Measurements from ENCODE around the gene FAM20C. TPM values are rescaled to one million over a fixed set of nuclear protein-coding genes. Genes with fewer than 3 reads are reported as not detected.

The FAM20C gene
- total and polyA plus RNA-seq, 7 experiments from 2014 or later = 0.22 to 27.0 (median 4.6) TPM; not detected in 2

DNA sequence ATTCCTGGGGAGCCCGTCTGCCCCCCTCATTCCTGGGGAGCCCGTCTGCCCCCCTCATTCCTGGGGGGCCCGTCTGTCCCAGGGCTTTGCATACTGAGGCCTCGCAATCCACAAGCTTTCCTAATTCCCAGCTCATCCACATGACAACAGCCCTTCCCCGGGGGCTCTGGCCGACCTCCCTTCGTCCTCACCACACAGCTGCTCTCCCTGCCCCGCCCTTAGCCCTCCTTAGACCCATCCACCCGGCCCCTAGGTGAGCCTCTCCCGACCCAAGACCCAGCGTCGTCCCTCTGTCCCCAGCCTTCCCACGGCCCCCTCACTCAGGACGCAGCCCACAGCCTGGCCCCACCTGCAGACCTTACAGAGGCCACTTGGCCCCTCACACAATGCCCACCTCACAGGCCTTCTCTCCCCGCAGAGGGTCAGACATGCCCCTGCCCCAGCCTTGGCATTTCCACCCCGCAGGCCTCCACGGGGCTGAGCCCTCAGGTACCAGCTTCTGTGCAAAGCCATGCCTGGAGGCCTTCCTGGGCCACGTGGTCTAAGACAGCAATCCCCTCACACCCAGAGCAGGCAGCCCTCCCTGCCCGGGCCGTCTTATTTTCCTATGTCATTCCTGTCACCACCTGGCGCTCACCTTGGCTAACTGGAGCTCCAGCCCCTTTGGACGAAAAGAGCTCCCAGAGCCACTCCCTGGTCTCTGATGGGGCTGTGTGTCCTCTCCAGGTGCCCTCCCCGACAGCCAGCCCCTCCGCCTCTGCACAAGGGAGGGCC lies 3.5 kb upstream of the FAM20C start:
- Mint-ChIP-seq H3K9me3 (no peaks in the 10 kb centered on the region), H3K4me3 (no peak overlapping the region), H3K4me1 (peaks cover 0 to 6% (median 4%) of the 10 kb centered on the region in 7 donors), H3K27me3 (peaks cover 17 to 28% (median 22%) of the 10 kb centered on the region in 5 donors), H3K36me3 (no peaks in the 10 kb centered on the region), H3K27ac (no peak overlapping the region)
- ChIA-PET POLR2A (no interaction called here), CTCF (no interaction called here)
- Histone ChIP-seq H3K4me3 (ENCODE audit: low read length) (no peak overlapping the region), H3K36me3 (ENCODE audit: control insufficient read depth in 2 of 3, insufficient read depth in 3 of 3, low read length in 3 of 3) (no peaks in the 10 kb centered on the region), H3K27ac (ENCODE audit: low read depth, low read length) (no peak overlapping the region), H3K27me3 (ENCODE audit: control insufficient read depth in 2 of 2, insufficient read depth in 2 of 2, low read length in 2 of 2) (peaks cover 0 to 5% of the 10 kb centered on the region in 2 donors), H3K4me1 (ENCODE audit: control insufficient read depth in 2 of 2, insufficient read depth in 2 of 2, low read length in 2 of 2) (no peaks in the 10 kb centered on the region), H3K9me3 (ENCODE audit: control insufficient read depth in 2 of 3, low read length in 3 of 3) (no peaks in the 10 kb centered on the region)
- intact Hi-C loops (cut with micrococcal nuclease) = no loop called here
- ATAC-seq = no peak
- DNase-seq = no peak

DNA sequence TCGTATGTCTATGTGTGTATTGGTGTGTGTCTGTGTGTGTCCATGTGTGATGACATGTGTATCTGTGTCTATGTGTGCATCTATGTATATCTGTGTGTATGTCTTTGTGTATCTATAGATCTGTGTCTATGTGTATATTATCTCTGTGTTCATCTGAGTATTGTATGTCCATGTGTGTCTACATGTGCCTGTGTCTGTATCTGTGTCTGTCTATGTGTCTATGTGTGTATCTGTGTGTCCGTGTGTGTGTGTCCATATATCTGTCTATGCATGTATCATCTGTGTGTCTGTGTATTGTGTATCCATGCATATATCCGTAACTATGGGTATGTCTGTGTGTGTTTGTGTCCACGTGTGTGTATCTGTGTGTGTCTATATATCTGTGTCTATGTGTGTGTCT lies 2.7 kb upstream of the FAM20C start:
- Mint-ChIP-seq H3K27me3 (peaks cover 20 to 33% (median 29%) of the 10 kb centered on the region in 5 donors), H3K4me1 (peaks cover 0 to 6% (median 4%) of the 10 kb centered on the region in 7 donors), H3K27ac (no peak overlapping the region), H3K4me3 (peak overlapping the region in 6 of 10 donors; percentile 1 to 40 (median 24)), H3K36me3 (no peaks in the 10 kb centered on the region), H3K9me3 (no peaks in the 10 kb centered on the region)
- Histone ChIP-seq H3K9me3 (ENCODE audit: control insufficient read depth in 2 of 3, low read length in 3 of 3) (no peaks in the 10 kb centered on the region), H3K4me3 (ENCODE audit: low read length) (no peak overlapping the region), H3K36me3 (ENCODE audit: control insufficient read depth in 2 of 3, insufficient read depth in 3 of 3, low read length in 3 of 3) (no peaks in the 10 kb centered on the region), H3K27ac (ENCODE audit: low read depth, low read length) (no peak overlapping the region), H3K4me1 (ENCODE audit: control insufficient read depth in 2 of 2, insufficient read depth in 2 of 2, low read length in 2 of 2) (no peaks in the 10 kb centered on the region), H3K27me3 (ENCODE audit: control insufficient read depth in 2 of 2, insufficient read depth in 2 of 2, low read length in 2 of 2) (peaks cover 0 to 5% of the 10 kb centered on the region in 2 donors)
- CTCF ChIA-PET = no interaction called here
- no peak for ATAC-seq
- POLR2A ChIA-PET = no interaction called here
- intact Hi-C loops (cut with micrococcal nuclease) = no loop called here
- no peak for DNase-seq

DNA sequence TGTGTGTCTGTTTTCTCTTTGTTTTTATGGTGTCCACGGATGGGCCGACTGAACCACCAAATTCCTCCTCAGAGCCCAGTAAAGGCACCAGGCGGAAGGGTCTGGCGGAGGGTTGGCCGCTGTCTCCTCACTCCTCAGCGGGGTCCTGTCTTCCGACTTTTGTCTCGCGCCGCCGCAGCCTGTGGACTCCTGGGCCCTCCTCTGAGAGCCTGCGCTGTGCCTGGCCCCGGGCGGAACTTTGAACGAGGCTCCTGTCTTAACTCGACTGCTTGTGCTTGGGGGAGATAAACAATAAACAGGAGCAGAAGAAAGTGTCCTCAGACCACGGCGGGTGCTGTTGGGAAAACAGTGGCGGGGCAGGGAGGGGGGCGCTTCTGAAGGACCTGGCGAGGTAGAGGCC lies 2.2 kb upstream of the FAM20C start:
- no peaks in the 10 kb centered on the region for H3K36me3 Mint-ChIP-seq
- H3K4me3 Mint-ChIP-seq = peak overlapping the region in 6 of 10 donors; percentile 2 to 84 (median 32)
- Histone ChIP-seq H3K27me3 (ENCODE audit: control insufficient read depth in 2 of 2, insufficient read depth in 2 of 2, low read length in 2 of 2) (peaks cover 0 to 5% of the 10 kb centered on the region in 2 donors), H3K4me1 (ENCODE audit: control insufficient read depth in 2 of 2, insufficient read depth in 2 of 2, low read length in 2 of 2) (no peaks in the 10 kb centered on the region), H3K4me3 (ENCODE audit: low read length) (no peak overlapping the region), H3K36me3 (ENCODE audit: control insufficient read depth in 2 of 3, insufficient read depth in 3 of 3, low read length in 3 of 3) (no peaks in the 10 kb centered on the region), H3K27ac (ENCODE audit: low read depth, low read length) (no peak overlapping the region), H3K9me3 (ENCODE audit: control insufficient read depth in 2 of 3, low read length in 3 of 3) (no peaks in the 10 kb centered on the region)
- DNase-seq (no peak), ATAC-seq (no peak)
- peaks cover 22 to 37% (median 30%) of the 10 kb centered on the region in 5 donors for H3K27me3 Mint-ChIP-seq
- intact Hi-C loops (cut with micrococcal nuclease) = no loop called here
- H3K27ac Mint-ChIP-seq = no peak overlapping the region
- peaks cover 0 to 6% (median 4%) of the 10 kb centered on the region in 7 donors for H3K4me1 Mint-ChIP-seq
- H3K9me3 Mint-ChIP-seq = no peaks in the 10 kb centered on the region
- ChIA-PET POLR2A (no interaction called here), CTCF (no interaction called here)

GRCh38 chr7:191105-191980 lies 1.0 kb upstream of the FAM20C start:
- peaks cover 0 to 6% (median 4%) of the 10 kb centered on the region in 7 donors for H3K4me1 Mint-ChIP-seq
- H3K36me3 Mint-ChIP-seq = peaks cover 0 to 3% (median 0%) of the 10 kb centered on the region in 5 donors
- H3K9me3 Mint-ChIP-seq = no peaks in the 10 kb centered on the region
- Histone ChIP-seq H3K27me3 (ENCODE audit: control insufficient read depth in 2 of 2, insufficient read depth in 2 of 2, low read length in 2 of 2) (peaks cover 0 to 5% of the 10 kb centered on the region in 2 donors), H3K4me1 (ENCODE audit: control insufficient read depth in 2 of 2, insufficient read depth in 2 of 2, low read length in 2 of 2) (no peaks in the 10 kb centered on the region), H3K4me3 (ENCODE audit: low read length) (no peak overlapping the region), H3K27ac (ENCODE audit: low read depth, low read length) (no peak overlapping the region), H3K9me3 (ENCODE audit: control insufficient read depth in 2 of 3, low read length in 3 of 3) (no peaks in the 10 kb centered on the region), H3K36me3 (ENCODE audit: control insufficient read depth in 2 of 3, insufficient read depth in 3 of 3, low read length in 3 of 3) (no peaks in the 10 kb centered on the region)
- CTCF ChIA-PET = no interaction called here
- peak overlapping the region in 1 of 9 donors; percentile 78 for H3K27ac Mint-ChIP-seq
- H3K4me3 Mint-ChIP-seq = peak overlapping the region; percentile 67 to 93 (median 83)
- DNase-seq (peak in 1 of 9 donors; percentile 8), ATAC-seq (no peak)
- peaks cover 30 to 49% (median 34%) of the 10 kb centered on the region in 5 donors for H3K27me3 Mint-ChIP-seq
- intact Hi-C loops (cut with micrococcal nuclease) = no loop called here
- POLR2A ChIA-PET = interaction anchor here (1.3 kb wide), 1 partner anchor 41 kb away, joined by 4 read pairs; no protein-coding TSS in a partner anchor

DNA sequence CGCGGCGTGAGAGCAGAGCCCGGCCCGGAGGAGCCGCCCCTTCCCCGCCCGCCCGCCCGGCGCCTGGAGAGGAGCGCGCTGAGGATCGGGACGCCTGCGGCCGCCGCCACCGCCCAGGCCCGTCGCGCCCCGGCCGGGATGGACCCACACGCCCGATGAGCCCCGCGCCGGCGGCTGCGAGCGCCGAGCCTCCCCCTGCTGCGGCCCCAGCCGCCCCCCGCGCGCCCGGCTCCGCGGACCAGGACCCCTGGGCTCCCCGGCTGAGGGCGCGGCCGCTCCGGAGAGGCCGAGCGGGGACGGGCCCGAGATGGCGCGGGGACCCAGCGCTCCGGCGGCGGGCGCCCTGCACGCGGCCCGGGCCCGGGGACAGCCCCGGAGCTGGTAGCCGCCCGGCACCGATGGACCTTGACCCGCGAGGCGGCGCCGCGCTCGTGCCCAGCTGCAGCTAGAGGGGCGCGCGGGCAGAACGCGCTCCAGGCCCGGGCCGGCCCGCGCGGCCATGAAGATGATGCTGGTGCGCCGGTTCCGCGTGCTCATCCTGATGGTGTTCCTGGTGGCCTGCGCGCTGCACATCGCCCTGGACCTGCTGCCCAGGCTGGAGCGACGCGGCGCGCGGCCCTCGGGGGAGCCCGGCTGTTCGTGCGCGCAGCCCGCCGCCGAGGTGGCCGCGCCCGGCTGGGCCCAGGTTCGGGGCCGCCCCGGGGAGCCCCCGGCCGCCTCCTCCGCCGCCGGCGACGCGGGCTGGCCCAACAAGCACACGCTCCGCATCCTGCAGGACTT lies 520 bp downstream of the FAM20C start:
- no peak overlapping the region for H3K4me3 ChIP-seq (ENCODE audit: low read length)
- CTCF ChIA-PET = no interaction called here
- H3K9me3 Mint-ChIP-seq = no peaks in the 10 kb centered on the region
- peaks cover 34 to 55% (median 37%) of the 10 kb centered on the region in 5 donors for H3K27me3 Mint-ChIP-seq
- no peaks in the 10 kb centered on the region for H3K36me3 ChIP-seq (ENCODE audit: control insufficient read depth in 2 of 3, insufficient read depth in 3 of 3, low read length in 3 of 3)
- H3K4me1 ChIP-seq (ENCODE audit: control insufficient read depth in 2 of 2, insufficient read depth in 2 of 2, low read length in 2 of 2) = no peaks in the 10 kb centered on the region
- H3K27me3 ChIP-seq (ENCODE audit: control insufficient read depth in 2 of 2, insufficient read depth in 2 of 2, low read length in 2 of 2) = peaks cover 0 to 5% of the 10 kb centered on the region in 2 donors
- H3K27ac ChIP-seq (ENCODE audit: low read depth, low read length) = no peak overlapping the region
- H3K4me3 Mint-ChIP-seq = peak overlapping the region in 1 of 10 donors; percentile 64
- H3K9me3 ChIP-seq (ENCODE audit: control insufficient read depth in 2 of 3, low read length in 3 of 3) = no peaks in the 10 kb centered on the region
- ATAC-seq = peak; percentile 31
- peaks cover 0 to 6% (median 4%) of the 10 kb centered on the region in 7 donors for H3K4me1 Mint-ChIP-seq
- peaks cover 0 to 3% (median 0%) of the 10 kb centered on the region in 5 donors for H3K36me3 Mint-ChIP-seq
- H3K27ac Mint-ChIP-seq = no peak overlapping the region
- no peak for DNase-seq
- intact Hi-C loops (cut with micrococcal nuclease) = no loop called here
- POLR2A ChIA-PET = interaction anchor here (1.3 kb wide), 1 partner anchor 43 kb away, joined by 4 read pairs; no protein-coding TSS in a partner anchor
